PC-3 (cell line): ENCODE results near the gene HMGCLL1.

Source experiments
- EZH2 ChIP-seq: fragments of 300-600 bp; sonication (generic); IDR thresholded peaks from one replicate; pipeline ENCODE4 v1.6.1; 2017; ENCODE audit warnings: antibody characterized with exemption, mild to moderate bottlenecking, low read length; ENCODE audit not compliant: unreplicated experiment
- EZH2phosphoT487 ChIP-seq: fragments of 300-600 bp; sonication (generic); IDR thresholded peaks from 2 replicates; pipeline ENCODE4 v1.6.1; 2018; ENCODE audit warnings: mild to moderate bottlenecking, antibody characterized with exemption, low read length, borderline replicate concordance
- TF ChIP-seq, protein P1 (sequence below): fragments of 300-600 bp; sonication (generic); conservative IDR thresholded peaks from 2 replicates; pipeline ENCODE4 v1.5.1; 2017; ENCODE audit warnings: antibody characterized with exemption, low read depth, mild to moderate bottlenecking, low read length

GRCh38 chr6:55543633-55544309 is 35.2 kb downstream of the HMGCLL1 start:
- TF ChIP-seq, protein P1, sequence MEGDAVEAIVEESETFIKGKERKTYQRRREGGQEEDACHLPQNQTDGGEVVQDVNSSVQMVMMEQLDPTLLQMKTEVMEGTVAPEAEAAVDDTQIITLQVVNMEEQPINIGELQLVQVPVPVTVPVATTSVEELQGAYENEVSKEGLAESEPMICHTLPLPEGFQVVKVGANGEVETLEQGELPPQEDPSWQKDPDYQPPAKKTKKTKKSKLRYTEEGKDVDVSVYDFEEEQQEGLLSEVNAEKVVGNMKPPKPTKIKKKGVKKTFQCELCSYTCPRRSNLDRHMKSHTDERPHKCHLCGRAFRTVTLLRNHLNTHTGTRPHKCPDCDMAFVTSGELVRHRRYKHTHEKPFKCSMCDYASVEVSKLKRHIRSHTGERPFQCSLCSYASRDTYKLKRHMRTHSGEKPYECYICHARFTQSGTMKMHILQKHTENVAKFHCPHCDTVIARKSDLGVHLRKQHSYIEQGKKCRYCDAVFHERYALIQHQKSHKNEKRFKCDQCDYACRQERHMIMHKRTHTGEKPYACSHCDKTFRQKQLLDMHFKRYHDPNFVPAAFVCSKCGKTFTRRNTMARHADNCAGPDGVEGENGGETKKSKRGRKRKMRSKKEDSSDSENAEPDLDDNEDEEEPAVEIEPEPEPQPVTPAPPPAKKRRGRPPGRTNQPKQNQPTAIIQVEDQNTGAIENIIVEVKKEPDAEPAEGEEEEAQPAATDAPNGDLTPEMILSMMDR, result peak; percentile 50
- TF ChIP-seq EZH2phosphoT487, result no peak
- TF ChIP-seq EZH2, result no peak
